ENCODE results near the gene AUTS2.

DNA sequence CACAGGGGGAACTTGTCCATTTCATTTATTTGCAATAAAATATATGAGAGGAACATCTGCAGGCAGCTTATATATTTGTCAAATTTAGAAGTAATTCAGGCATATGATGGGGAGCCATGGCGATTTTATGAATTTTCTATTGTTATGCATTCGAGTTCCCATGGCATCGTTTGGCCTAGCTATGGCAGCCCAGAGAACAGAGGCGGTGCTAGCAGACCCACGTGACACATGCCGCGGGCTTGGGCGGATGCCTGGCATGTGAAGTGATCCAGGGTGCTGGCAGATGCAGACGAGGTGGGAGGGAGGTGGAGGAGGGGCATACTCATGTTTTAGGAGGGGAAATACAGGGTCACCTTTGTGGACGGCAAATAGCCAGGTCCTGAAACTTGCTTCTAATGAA lies 973.7 kb downstream of the AUTS2 start:
- TF ChIP-seq, protein P1, sequence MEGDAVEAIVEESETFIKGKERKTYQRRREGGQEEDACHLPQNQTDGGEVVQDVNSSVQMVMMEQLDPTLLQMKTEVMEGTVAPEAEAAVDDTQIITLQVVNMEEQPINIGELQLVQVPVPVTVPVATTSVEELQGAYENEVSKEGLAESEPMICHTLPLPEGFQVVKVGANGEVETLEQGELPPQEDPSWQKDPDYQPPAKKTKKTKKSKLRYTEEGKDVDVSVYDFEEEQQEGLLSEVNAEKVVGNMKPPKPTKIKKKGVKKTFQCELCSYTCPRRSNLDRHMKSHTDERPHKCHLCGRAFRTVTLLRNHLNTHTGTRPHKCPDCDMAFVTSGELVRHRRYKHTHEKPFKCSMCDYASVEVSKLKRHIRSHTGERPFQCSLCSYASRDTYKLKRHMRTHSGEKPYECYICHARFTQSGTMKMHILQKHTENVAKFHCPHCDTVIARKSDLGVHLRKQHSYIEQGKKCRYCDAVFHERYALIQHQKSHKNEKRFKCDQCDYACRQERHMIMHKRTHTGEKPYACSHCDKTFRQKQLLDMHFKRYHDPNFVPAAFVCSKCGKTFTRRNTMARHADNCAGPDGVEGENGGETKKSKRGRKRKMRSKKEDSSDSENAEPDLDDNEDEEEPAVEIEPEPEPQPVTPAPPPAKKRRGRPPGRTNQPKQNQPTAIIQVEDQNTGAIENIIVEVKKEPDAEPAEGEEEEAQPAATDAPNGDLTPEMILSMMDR (IDR thresholded peaks at IDR 0.05) = no peak
- TF ChIP-seq POLR2A (IDR thresholded peaks at IDR 0.05) = no peak

Data from thyroid gland (tissue), 4 donors.